ENCODE results near the gene IL27RA.

The IL27RA gene

DNA sequence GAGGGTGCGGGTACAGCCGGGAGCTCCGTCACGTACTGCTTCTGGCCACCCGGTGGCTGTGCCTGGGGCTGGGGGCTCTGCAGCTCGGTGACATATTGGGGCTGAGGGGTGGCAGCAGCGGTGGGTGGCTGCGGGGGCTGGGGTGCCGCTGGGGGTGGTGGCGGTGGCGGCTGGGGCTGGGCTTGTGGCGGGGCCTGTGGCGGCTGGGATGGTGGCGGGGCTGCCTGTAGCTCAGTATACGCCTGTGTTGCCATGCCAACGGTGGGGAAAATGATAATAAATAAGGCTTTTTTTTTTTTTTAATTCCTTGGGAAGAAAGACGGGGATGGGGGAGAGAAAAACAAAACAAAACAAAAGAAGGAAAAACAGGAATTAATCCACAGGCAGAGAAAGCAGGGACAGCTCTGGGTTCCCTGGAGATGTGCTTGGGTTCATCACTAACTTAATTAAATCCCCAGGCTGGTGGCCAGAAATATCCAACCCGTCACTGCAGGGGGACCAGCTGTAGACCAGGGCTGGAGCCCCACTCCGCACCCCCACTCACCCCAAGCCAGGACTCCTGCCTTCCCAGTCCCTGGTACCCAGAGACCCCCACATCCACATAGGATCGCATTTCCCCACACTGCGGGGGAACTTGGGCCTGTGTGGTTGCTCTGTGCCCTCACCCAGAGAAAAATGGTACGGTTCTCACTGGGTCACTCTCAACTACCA, 37.8 kb upstream of the IL27RA start:
- 98% methylated on average over 9 of the region's 22 CpGs for WGBS (ENCODE audit: insufficient coverage)
- CTCF ChIA-PET: interaction anchor here (0.7 to 2.6 kb wide), 5 partner anchors 10 to 1906 kb away, joined by 3 to 14 read pairs (median 4); no protein-coding TSS in a partner anchor

GRCh38 chr19:13995017-13995728, 36.4 kb upstream of the IL27RA start:
- CTCF ChIA-PET: interaction anchor here (1.0 to 2.6 kb wide), 2 partner anchors 9 to 35 kb away, joined by 3 to 14 read pairs; no protein-coding TSS in a partner anchor
- no peak for DNase-seq
- Histone ChIP-seq H3K4me3 (ENCODE audit: control insufficient read depth in 1 of 7, extremely low read depth in 1 of 7, insufficient read depth in 4 of 7, low read depth in 2 of 7, low read length in 6 of 7) (no peak overlapping the region), H3K4me1 (ENCODE audit: control extremely low read depth in 1 of 4, control insufficient read depth in 4 of 4, insufficient read depth in 4 of 4, low read length in 3 of 4) (peaks cover 0 to 2% (median under 1%) of the 10 kb centered on the region in 4 experiments), H3K27ac (ENCODE audit: insufficient read depth in 1 of 2, low read depth in 1 of 2, low read length in 2 of 2, poor library complexity in 1 of 2, severe bottlenecking in 2 of 2) (no peak overlapping the region), H3K36me3 (ENCODE audit: control insufficient read depth in 4 of 4, insufficient read depth in 4 of 4, low read length in 3 of 4) (peaks cover 5 to 40% (median 25%) of the 10 kb centered on the region in 4 experiments), H3K27me3 (replicated peaks in 2 of 5; ENCODE audit: control insufficient read depth in 4 of 5, insufficient read depth in 5 of 5, low read length in 4 of 5) (no peaks in the 10 kb centered on the region), H3K9me3 (ENCODE audit: control extremely low read depth in 1 of 5, control insufficient read depth in 4 of 5, insufficient read depth in 2 of 5, low read depth in 1 of 5, low read length in 4 of 5) (peaks cover 0 to 10% (median 6%) of the 10 kb centered on the region in 5 experiments)
- 97% methylated on average over 11 of the region's 13 CpGs for WGBS (ENCODE audit: insufficient coverage)
- POLR2A ChIA-PET: no interaction called here

More for the DNA sequence above, 37.8 kb upstream of the IL27RA start:
- POLR2A ChIA-PET: interaction anchor here (0.6 to 0.7 kb wide), 2 partner anchors 43 to 47 kb away, joined by 3 to 4 read pairs; no protein-coding TSS in a partner anchor
- Histone ChIP-seq H3K9me3 (ENCODE audit: control extremely low read depth in 1 of 5, control insufficient read depth in 4 of 5, insufficient read depth in 2 of 5, low read depth in 1 of 5, low read length in 4 of 5) (peaks cover 0 to 5% (median 4%) of the 10 kb centered on the region in 5 experiments), H3K4me1 (ENCODE audit: control extremely low read depth in 1 of 4, control insufficient read depth in 4 of 4, insufficient read depth in 4 of 4, low read length in 3 of 4) (peaks cover 0 to 15% (median 8%) of the 10 kb centered on the region in 4 experiments), H3K27ac (ENCODE audit: insufficient read depth in 1 of 2, low read depth in 1 of 2, low read length in 2 of 2, poor library complexity in 1 of 2, severe bottlenecking in 2 of 2) (peak overlapping the region in 1 of 2 experiments; percentile 54), H3K27me3 (replicated peaks in 2 of 5; ENCODE audit: control insufficient read depth in 4 of 5, insufficient read depth in 5 of 5, low read length in 4 of 5) (no peaks in the 10 kb centered on the region), H3K36me3 (ENCODE audit: control insufficient read depth in 4 of 4, insufficient read depth in 4 of 4, low read length in 3 of 4) (peaks cover 4 to 41% (median 26%) of the 10 kb centered on the region in 4 experiments), H3K4me3 (ENCODE audit: control insufficient read depth in 1 of 7, extremely low read depth in 1 of 7, insufficient read depth in 4 of 7, low read depth in 2 of 7, low read length in 6 of 7) (no peak overlapping the region)
- peak in 2 of 3 donors; percentile 59 to 68 for DNase-seq

DNA sequence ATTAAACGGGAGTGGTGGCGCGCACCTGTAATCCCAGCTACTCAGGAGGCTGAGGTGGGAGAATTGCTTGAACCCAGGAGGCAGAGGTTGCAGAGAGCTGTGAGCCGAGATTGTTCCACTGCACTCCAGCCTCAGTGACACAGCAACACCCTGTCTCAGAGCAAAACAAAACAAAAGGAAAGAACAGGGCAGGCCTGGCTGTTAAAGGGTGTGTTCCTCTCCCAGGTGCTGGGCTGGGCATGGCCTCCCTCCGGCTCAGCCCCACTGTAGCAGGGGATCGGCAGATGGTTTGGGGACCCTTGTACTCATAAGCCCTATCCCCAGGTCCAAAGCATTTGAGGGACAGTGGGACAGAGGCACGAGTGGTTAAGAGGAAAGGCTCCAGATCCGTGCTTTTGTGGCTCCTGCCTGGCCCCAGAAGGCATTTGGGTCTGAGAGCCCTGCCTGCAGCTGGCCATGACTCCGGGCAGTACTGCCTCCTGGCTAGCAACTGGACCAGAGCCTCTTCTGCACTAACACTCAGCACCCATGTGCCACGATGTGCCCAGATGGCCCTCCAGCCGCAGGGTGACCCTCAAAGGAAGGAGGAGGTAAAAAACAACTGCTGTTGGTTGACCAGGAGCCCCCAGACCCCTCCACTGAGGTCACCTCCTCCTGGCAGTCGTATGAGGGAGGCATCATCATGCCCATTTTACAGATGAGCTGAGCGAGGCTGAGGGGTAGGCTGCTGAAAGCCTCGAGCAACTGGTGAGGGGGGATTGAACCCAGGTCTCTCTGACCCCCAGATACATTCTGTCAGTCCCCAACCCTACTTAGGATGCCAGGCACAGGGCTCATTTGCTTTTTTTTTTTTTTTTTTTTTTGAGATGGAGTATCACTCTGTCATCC, 35.4 kb upstream of the IL27RA start:
- POLR2A ChIA-PET: no interaction called here
- CTCF ChIA-PET: interaction anchor here (1.0 kb wide), 2 partner anchors 11 to 36 kb away, joined by 3 read pairs; no protein-coding TSS in a partner anchor
- DNase-seq: no peak

DNA sequence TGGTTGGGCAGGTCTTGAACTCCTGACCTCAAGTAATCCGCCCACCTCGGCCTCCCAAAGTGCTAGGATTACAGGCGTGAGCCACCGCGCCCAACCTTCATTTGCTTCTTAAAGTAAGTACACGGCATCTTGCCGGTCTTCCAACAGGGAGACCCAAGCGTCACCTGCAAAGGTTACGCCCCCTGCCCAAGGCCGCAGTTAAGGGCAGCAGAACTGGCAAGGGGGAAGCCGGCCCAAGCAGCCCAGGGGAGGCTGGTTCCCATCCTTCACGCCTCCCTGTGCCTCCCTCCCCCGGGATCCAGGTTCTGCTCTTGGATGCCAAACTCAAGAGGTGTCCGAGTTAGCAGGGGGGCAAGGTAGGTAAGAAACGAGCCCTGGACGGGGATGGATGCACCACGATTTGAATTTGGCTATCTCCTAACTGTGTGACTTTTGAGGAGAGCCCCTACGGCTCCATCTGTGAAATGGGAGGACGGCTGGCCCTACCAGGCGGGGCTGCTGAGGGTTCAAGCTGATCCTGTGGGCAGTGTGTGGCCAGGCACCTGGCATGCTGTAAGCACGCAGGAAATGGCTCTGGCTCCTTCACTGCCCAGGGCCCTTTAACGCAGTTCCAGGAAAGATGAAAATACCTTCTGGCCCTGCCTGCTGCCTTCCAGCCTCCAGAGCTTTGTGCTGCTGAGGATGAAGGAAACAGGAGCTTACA, 34.5 kb upstream of the IL27RA start:
- ChIA-PET CTCF (interaction anchor here (1.0 to 2.2 kb wide), 2 partner anchors 8 to 10 kb away, joined by 3 to 11 read pairs; no protein-coding TSS in a partner anchor), POLR2A (no interaction called here)
- Histone ChIP-seq H3K9me3 (ENCODE audit: control extremely low read depth in 1 of 5, control insufficient read depth in 4 of 5, insufficient read depth in 2 of 5, low read depth in 1 of 5, low read length in 4 of 5) (peaks cover 0 to 10% (median 6%) of the 10 kb centered on the region in 5 experiments), H3K4me1 (ENCODE audit: control extremely low read depth in 1 of 4, control insufficient read depth in 4 of 4, insufficient read depth in 4 of 4, low read length in 3 of 4) (peaks cover 0 to 16% (median 14%) of the 10 kb centered on the region in 4 experiments), H3K27me3 (replicated peaks in 2 of 5; ENCODE audit: control insufficient read depth in 4 of 5, insufficient read depth in 5 of 5, low read length in 4 of 5) (no peaks in the 10 kb centered on the region), H3K36me3 (ENCODE audit: control insufficient read depth in 4 of 4, insufficient read depth in 4 of 4, low read length in 3 of 4) (peaks cover 5 to 30% (median 18%) of the 10 kb centered on the region in 4 experiments), H3K27ac (ENCODE audit: insufficient read depth in 1 of 2, low read depth in 1 of 2, low read length in 2 of 2, poor library complexity in 1 of 2, severe bottlenecking in 2 of 2) (no peak overlapping the region), H3K4me3 (ENCODE audit: control insufficient read depth in 1 of 7, extremely low read depth in 1 of 7, insufficient read depth in 4 of 7, low read depth in 2 of 7, low read length in 6 of 7) (no peak overlapping the region)
- no peak for DNase-seq
- 92% methylated on average over 18 of the region's 22 CpGs for WGBS (ENCODE audit: insufficient coverage)

More for the DNA sequence above, 35.4 kb upstream of the IL27RA start:
- H3K9me3 ChIP-seq (ENCODE audit: control extremely low read depth in 1 of 5, control insufficient read depth in 4 of 5, insufficient read depth in 2 of 5, low read depth in 1 of 5, low read length in 4 of 5): peaks cover 0 to 10% (median 6%) of the 10 kb centered on the region in 5 experiments
- 100% methylated on average over 6 of the region's 14 CpGs for WGBS (ENCODE audit: insufficient coverage)
- H3K4me1 ChIP-seq (ENCODE audit: control extremely low read depth in 1 of 4, control insufficient read depth in 4 of 4, insufficient read depth in 4 of 4, low read length in 3 of 4): peaks cover 0 to 8% (median 5%) of the 10 kb centered on the region in 4 experiments
- H3K27ac ChIP-seq (ENCODE audit: insufficient read depth in 1 of 2, low read depth in 1 of 2, low read length in 2 of 2, poor library complexity in 1 of 2, severe bottlenecking in 2 of 2): no peak overlapping the region
- no peak overlapping the region for H3K4me3 ChIP-seq (ENCODE audit: control insufficient read depth in 1 of 7, extremely low read depth in 1 of 7, insufficient read depth in 4 of 7, low read depth in 2 of 7, low read length in 6 of 7)
- H3K27me3 ChIP-seq (replicated peaks in 2 of 5; ENCODE audit: control insufficient read depth in 4 of 5, insufficient read depth in 5 of 5, low read length in 4 of 5): no peaks in the 10 kb centered on the region
- peaks cover 5 to 37% (median 24%) of the 10 kb centered on the region in 4 experiments for H3K36me3 ChIP-seq (ENCODE audit: control insufficient read depth in 4 of 4, insufficient read depth in 4 of 4, low read length in 3 of 4)

DNA sequence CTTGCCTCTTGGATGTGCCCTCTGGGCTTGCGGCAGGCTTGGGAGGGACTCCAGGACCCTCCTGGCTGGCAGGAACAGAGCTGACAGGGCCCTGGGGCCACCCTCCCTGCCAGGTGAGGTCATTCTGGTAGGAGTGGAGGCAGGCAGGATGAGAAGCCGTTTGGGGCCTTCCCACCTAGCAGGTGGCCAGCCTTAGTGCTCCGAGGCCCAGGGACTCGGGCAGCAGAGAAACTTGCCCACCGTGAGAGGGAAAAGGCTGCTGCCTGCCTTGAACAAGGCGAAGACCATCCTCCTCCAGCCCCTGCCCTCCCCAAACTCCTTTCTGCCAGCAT, 34.0 kb upstream of the IL27RA start:
- POLR2A ChIA-PET: no interaction called here
- Histone ChIP-seq H3K27me3 (replicated peaks in 2 of 5; ENCODE audit: control insufficient read depth in 4 of 5, insufficient read depth in 5 of 5, low read length in 4 of 5) (no peaks in the 10 kb centered on the region), H3K4me3 (ENCODE audit: control insufficient read depth in 1 of 7, extremely low read depth in 1 of 7, insufficient read depth in 4 of 7, low read depth in 2 of 7, low read length in 6 of 7) (no peak overlapping the region), H3K9me3 (ENCODE audit: control extremely low read depth in 1 of 5, control insufficient read depth in 4 of 5, insufficient read depth in 2 of 5, low read depth in 1 of 5, low read length in 4 of 5) (peaks cover 0 to 10% (median 6%) of the 10 kb centered on the region in 5 experiments), H3K4me1 (ENCODE audit: control extremely low read depth in 1 of 4, control insufficient read depth in 4 of 4, insufficient read depth in 4 of 4, low read length in 3 of 4) (peaks cover 1 to 20% (median 19%) of the 10 kb centered on the region in 4 experiments), H3K36me3 (ENCODE audit: control insufficient read depth in 4 of 4, insufficient read depth in 4 of 4, low read length in 3 of 4) (peaks cover 5 to 25% (median 14%) of the 10 kb centered on the region in 4 experiments), H3K27ac (ENCODE audit: insufficient read depth in 1 of 2, low read depth in 1 of 2, low read length in 2 of 2, poor library complexity in 1 of 2, severe bottlenecking in 2 of 2) (no peak overlapping the region)
- CTCF ChIA-PET: interaction anchor here (2.2 kb wide), 1 partner anchor 9 kb away, joined by 11 read pairs; no protein-coding TSS in a partner anchor
- no peak for DNase-seq
- 100% methylated on average over 5 of the region's 6 CpGs for WGBS (ENCODE audit: insufficient coverage)

DNA sequence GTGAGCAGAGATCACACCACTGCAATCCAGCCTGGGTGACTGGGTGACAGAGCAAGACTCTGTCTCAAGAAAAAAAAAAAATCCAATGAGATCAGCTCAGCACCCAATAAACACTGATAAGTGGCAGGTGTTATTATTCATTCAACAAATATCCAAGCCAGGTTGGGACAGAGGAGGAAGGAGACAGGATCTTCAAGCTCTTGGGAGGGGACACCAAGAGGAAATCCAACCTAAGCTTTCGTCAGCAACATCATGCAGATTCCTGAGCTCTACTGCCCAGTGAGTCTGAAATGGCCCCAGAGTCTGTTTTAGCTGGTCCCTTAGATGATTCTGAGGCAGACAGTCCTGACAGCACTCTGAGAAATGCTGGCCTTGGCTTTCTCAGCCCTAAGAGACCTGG, 33.1 kb upstream of the IL27RA start:
- Histone ChIP-seq H3K36me3 (ENCODE audit: control insufficient read depth in 4 of 4, insufficient read depth in 4 of 4, low read length in 3 of 4) (peaks cover 5 to 25% (median 11%) of the 10 kb centered on the region in 4 experiments), H3K4me1 (ENCODE audit: control extremely low read depth in 1 of 4, control insufficient read depth in 4 of 4, insufficient read depth in 4 of 4, low read length in 3 of 4) (peaks cover 6 to 28% (median 27%) of the 10 kb centered on the region in 4 experiments), H3K4me3 (ENCODE audit: control insufficient read depth in 1 of 7, extremely low read depth in 1 of 7, insufficient read depth in 4 of 7, low read depth in 2 of 7, low read length in 6 of 7) (no peak overlapping the region), H3K27ac (ENCODE audit: insufficient read depth in 1 of 2, low read depth in 1 of 2, low read length in 2 of 2, poor library complexity in 1 of 2, severe bottlenecking in 2 of 2) (no peak overlapping the region), H3K9me3 (ENCODE audit: control extremely low read depth in 1 of 5, control insufficient read depth in 4 of 5, insufficient read depth in 2 of 5, low read depth in 1 of 5, low read length in 4 of 5) (peaks cover 0 to 10% (median 6%) of the 10 kb centered on the region in 5 experiments), H3K27me3 (replicated peaks in 2 of 5; ENCODE audit: control insufficient read depth in 4 of 5, insufficient read depth in 5 of 5, low read length in 4 of 5) (no peaks in the 10 kb centered on the region)
- ChIA-PET POLR2A (no interaction called here), CTCF (interaction anchor here (0.6 to 2.8 kb wide), 5 partner anchors 10 to 45 kb away, joined by 3 to 11 read pairs (median 8); no protein-coding TSS in a partner anchor)
- whole genome bisulfite sequencing (ENCODE audit: insufficient coverage): 100% methylated on average over 1 of the region's 1 CpG
- DNase-seq: no peak

Measured in common myeloid progenitor, CD34-positive (primary cell).